ENCODE data around the gene DDX47. TPM values are rescaled to one million over a fixed set of nuclear protein-coding genes. Genes with fewer than 3 reads are reported as not detected.
A peak's percentile ranks its signal among the peaks of the same experiment; 100 is the strongest.
"Not testable (repeated sequence)": the region's sequence is repeated elsewhere in the genome, so short reads cannot be mapped to it uniquely, and the experiment has no call there.

Gene DDX47
- total and polyA plus RNA-seq, 2 experiments from 2014 or later: 42.0 to 67.6 TPM

DNA sequence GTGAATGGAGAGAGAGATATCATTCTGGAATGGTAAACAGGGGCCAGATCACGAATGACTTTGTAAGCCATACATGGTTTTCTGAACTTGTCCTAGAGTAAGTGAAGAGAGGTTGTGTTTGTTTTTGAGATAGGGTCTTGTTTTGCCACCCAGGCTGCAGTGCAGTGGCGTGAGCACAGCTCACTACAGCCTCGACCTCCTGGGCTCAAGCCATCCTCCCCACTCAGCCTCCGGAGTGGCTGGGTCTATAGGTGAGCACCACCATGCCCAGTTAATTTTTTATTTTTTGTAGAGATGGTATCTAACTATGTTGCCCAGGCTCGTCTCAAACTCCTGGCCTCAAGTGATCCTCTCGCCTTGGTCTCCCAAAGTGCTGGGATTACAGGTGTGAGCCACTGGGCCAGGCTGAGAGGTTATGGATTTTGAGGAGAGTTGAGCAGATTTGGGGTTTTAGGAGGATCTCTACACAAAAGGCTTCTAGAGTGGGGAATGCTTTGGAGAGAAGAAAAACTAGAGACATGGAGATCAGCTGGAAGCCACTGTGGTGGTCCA is 58.5 kb downstream of the DDX47 start:
- H3K27ac ChIP-seq: no peak overlapping the region
- no peak for DNase-seq (ENCODE audit: low read depth in 1 of 2, low spot score in 1 of 2)
- TF ChIP-seq, protein P1, sequence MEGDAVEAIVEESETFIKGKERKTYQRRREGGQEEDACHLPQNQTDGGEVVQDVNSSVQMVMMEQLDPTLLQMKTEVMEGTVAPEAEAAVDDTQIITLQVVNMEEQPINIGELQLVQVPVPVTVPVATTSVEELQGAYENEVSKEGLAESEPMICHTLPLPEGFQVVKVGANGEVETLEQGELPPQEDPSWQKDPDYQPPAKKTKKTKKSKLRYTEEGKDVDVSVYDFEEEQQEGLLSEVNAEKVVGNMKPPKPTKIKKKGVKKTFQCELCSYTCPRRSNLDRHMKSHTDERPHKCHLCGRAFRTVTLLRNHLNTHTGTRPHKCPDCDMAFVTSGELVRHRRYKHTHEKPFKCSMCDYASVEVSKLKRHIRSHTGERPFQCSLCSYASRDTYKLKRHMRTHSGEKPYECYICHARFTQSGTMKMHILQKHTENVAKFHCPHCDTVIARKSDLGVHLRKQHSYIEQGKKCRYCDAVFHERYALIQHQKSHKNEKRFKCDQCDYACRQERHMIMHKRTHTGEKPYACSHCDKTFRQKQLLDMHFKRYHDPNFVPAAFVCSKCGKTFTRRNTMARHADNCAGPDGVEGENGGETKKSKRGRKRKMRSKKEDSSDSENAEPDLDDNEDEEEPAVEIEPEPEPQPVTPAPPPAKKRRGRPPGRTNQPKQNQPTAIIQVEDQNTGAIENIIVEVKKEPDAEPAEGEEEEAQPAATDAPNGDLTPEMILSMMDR (IDR thresholded peaks at IDR 0.05; ENCODE audit: low read depth, low read length): no peak

DNA sequence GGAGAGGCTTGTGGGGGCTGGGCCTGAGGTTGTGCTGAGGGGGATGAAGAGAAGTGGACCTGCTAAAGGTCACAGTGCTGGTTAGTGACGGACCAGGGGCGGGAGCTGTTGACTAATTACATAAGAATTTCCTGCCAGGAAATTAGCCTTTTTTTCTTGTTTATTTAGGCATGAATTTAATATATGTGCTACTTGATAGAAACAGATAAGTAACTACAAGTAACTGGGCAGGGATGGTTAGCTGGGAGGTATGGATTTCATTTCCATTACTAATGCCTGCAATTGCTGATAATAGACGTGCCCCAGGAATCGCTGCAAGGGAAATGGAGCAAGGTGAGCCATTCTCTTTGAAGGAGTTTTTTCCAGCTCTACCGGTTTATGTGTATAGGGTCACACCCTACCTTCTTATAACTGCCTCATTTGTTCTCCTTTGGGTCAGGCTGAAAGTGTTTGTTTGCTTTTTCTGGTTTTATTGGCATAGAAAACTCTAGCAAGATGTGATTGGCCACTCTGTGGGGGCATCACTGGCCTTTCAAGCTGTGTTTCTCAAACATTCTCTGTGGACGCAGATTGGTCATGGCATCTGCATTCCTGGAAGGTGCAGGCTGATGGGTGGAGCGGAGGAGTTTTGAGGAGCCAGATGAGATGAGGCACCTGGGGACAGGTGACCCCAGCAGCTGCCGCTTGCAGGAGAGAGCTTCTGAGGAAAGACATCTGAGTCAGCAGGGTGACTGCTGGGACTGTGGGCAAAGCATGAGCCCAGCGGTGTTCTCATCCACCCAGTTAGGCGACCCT is 59.2 kb downstream of the DDX47 start:
- TF ChIP-seq, protein P1 (IDR thresholded peaks at IDR 0.05; ENCODE audit: low read depth, low read length): no peak
- peak in 1 of 2 donors; percentile 63 for DNase-seq (ENCODE audit: low read depth in 1 of 2, low spot score in 1 of 2)
- H3K9me3 ChIP-seq (ENCODE audit: low read depth): no peaks in the 10 kb centered on the region
- H3K27ac ChIP-seq: no peak overlapping the region
- H3K4me3 ChIP-seq: no peak overlapping the region
- no peaks in the 10 kb centered on the region for H3K27me3 ChIP-seq
- H3K4me1 ChIP-seq (ENCODE audit: low read depth): peaks cover 7% of the 10 kb centered on the region
- H3K36me3 ChIP-seq: no peaks in the 10 kb centered on the region

More for the DNA sequence above, 58.5 kb downstream of the DDX47 start:
- Histone ChIP-seq H3K4me1 (ENCODE audit: low read depth) (peaks cover 7% of the 10 kb centered on the region), H3K36me3 (no peaks in the 10 kb centered on the region), H3K4me3 (no peak overlapping the region), H3K9me3 (ENCODE audit: low read depth) (no peaks in the 10 kb centered on the region), H3K27me3 (no peaks in the 10 kb centered on the region)

DNA sequence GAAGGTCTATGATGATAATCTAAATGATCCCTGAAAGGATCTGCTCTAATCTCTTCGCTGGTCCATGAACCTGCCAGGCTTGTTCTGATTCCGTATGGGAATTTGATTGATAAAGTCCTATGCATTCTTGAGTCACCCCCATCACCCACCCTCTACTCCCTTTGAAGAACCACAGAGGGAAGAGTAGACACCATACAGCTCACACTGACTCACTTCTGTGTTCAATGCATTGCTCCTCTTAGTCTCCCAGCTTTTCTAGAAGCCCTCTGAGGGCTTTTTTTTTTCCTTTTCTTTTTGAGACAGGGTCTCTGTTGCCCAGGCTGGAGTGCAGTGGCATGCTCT is 59.8 kb downstream of the DDX47 start:
- no peak overlapping the region for H3K4me3 ChIP-seq
- no peaks in the 10 kb centered on the region for H3K9me3 ChIP-seq (ENCODE audit: low read depth)
- H3K4me1 ChIP-seq (ENCODE audit: low read depth): peaks cover 7% of the 10 kb centered on the region
- H3K27ac ChIP-seq: no peak overlapping the region
- TF ChIP-seq, protein P1 (IDR thresholded peaks at IDR 0.05; ENCODE audit: low read depth, low read length): no peak
- no peaks in the 10 kb centered on the region for H3K36me3 ChIP-seq
- H3K27me3 ChIP-seq: no peaks in the 10 kb centered on the region
- DNase-seq (ENCODE audit: low read depth in 1 of 2, low spot score in 1 of 2): no peak

DNA sequence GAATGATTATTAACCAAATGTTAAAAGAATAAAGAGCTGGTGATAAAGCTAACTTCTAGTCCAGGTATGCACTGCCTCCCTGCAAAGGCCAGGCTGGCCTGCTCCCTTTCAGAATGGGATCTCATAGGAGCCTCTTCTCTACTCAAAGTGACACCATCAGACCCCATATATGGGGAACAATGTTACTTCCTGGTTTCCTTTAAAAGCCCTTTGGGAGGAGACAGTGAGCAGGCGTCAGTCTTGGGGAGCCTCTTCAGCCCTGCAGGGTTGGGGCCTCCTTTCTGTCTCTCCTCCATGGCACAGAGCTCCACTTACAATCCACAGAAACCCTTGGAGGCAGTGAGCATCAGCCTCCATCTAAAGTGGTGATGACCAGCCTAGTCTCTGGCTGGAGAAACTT is 60.9 kb downstream of the DDX47 start:
- TF ChIP-seq, protein P1 (IDR thresholded peaks at IDR 0.05; ENCODE audit: low read depth, low read length): no peak
- H3K4me1 ChIP-seq (ENCODE audit: low read depth): peaks cover 7% of the 10 kb centered on the region
- no peaks in the 10 kb centered on the region for H3K36me3 ChIP-seq
- no peaks in the 10 kb centered on the region for H3K27me3 ChIP-seq
- DNase-seq (ENCODE audit: low read depth in 1 of 2, low spot score in 1 of 2): no peak
- H3K9me3 ChIP-seq (ENCODE audit: low read depth): no peaks in the 10 kb centered on the region
- H3K4me3 ChIP-seq: no peak overlapping the region
- H3K27ac ChIP-seq: peak overlapping the region; percentile 86

DNA sequence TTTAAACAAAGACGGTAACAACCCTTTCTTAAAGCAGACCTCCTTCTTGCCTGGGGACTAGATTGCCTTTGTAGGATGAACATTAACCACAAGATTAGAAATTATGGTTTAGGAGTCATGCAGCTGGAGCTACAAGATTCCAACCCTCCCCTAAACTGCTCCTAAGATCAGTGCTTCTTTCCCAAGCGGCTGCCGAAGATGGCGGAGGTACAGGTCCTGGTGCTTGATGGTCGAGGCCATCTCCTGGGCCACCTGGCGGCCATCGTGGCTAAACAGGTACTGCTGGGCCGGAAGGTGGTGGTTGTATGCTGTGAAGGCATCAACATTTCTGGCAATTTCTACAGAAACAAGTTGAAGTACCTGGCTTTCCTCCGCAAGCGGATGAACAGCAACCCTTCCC is 62.2 kb downstream of the DDX47 start:
- DNase-seq (ENCODE audit: low read depth in 1 of 2, low spot score in 1 of 2); H3K4me3 ChIP-seq; H3K4me1 ChIP-seq (ENCODE audit: low read depth); H3K27me3 ChIP-seq; H3K27ac ChIP-seq; H3K9me3 ChIP-seq (ENCODE audit: low read depth); H3K36me3 ChIP-seq: not testable (repeated sequence)

DNA sequence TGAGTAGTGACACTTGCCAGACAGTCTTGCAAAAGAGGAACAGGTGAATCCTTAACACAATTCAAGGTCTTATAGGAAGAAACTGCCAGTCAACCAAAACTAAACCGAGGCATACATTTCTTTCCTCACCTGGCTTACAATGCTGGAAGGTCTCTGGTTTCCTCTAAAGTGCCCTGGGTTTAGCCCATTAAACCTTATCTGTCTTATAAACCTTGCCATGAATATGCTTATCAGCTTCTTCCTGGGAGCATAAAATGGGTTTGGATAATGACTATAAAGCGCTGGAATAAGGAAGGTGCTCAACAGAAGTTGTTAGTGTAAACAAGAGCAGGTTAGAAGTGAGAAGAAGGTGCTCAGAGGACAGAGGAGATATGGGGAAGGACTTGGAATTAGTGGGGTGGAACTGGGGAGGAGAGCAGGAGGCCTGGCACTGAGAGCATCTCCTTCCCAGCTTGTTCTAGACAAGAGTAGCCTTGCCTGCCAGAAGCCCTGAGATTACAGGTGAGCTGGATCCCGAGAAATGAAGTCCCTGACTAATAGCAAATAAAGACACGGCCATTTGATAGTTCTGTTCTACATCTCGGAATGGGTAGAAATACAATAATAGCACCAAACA is 64.1 kb downstream of the DDX47 start:
- no peak for DNase-seq (ENCODE audit: low read depth in 1 of 2, low spot score in 1 of 2)
- H3K27ac ChIP-seq: no peak overlapping the region
- H3K36me3 ChIP-seq: no peaks in the 10 kb centered on the region
- H3K4me1 ChIP-seq (ENCODE audit: low read depth): peaks cover 7% of the 10 kb centered on the region
- H3K27me3 ChIP-seq: no peaks in the 10 kb centered on the region
- TF ChIP-seq, protein P1 (IDR thresholded peaks at IDR 0.05; ENCODE audit: low read depth, low read length): no peak
- H3K4me3 ChIP-seq: no peak overlapping the region
- no peaks in the 10 kb centered on the region for H3K9me3 ChIP-seq (ENCODE audit: low read depth)
